Activated CD8-positive, alpha-beta memory T cell treated with anti-CD3 and anti-CD28 coated beads, Interleukin-2, amount 50 U/mL, for 48 hours (primary cell): ENCODE data around the gene MAD1L1.

Source experiments
- DNase-seq: peaks from one replicate; pipeline ENCODE4 v3.0.0-alpha.2; 2020

Gene MAD1L1

GRCh38 chr7:2241580-2242540 is 9.1 kb upstream of the MAD1L1 start, which contains the start of the genes MRM2 and NUDT1:
Gene MRM2, minus strand, starts transcription at chr7:2242205. Its CDS starts 36 bp downstream, at chr7:2242169.
Gene NUDT1, plus strand, starts transcription at chr7:2242226. Its CDS starts 2,349 bp downstream, at chr7:2244575.
- DNase-seq, result peak; percentile 92

DNA sequence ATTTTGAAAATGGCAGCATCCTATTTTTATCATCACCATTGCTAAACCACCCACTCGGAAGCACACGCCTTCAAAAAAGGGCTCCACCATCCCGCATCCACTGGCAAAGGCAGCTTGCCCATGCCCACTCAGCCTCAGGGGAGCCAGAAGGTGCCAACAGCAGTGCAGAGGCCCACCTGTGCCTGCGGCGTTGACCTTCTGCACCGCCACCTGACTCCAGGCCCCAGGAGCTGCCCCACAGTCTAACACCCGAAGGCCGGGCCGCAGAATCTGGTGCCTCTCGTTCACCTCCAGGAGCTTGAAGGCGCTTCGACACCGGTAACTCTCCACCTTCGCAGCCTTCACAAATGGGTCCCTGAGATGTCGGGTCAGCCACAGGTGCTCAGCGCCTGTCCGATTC is 6.5 kb upstream of the MAD1L1 start:
- no peak for DNase-seq

DNA sequence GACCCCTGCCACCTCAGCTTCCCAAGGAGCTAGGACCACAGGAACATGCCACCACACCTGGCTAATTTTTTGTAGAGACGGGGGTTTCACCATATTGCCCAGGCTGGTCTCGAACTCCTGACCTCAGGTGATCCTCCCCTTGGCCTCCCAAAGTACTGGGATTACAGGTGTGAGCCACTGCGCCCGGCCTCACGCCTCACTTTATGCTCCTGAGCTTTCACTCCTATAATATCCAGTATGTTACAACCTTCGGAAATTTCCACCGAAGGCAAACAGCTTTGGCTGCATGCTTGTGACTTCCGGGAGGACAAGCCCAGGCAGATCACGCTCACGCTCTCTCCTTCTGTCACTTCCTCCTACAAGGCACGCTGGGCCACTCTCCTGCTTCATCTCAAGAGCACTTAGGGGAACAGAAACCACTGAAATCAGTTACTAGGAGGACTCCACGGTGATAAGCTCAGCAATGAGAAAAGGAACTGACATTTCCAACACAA is 4.4 kb upstream of the MAD1L1 start:
- DNase-seq, result no peak

- no peak for DNase-seq
These were observed 1.2 kb upstream of the MAD1L1 start for GRCh38 chr7:2233926-2234325.

DNA sequence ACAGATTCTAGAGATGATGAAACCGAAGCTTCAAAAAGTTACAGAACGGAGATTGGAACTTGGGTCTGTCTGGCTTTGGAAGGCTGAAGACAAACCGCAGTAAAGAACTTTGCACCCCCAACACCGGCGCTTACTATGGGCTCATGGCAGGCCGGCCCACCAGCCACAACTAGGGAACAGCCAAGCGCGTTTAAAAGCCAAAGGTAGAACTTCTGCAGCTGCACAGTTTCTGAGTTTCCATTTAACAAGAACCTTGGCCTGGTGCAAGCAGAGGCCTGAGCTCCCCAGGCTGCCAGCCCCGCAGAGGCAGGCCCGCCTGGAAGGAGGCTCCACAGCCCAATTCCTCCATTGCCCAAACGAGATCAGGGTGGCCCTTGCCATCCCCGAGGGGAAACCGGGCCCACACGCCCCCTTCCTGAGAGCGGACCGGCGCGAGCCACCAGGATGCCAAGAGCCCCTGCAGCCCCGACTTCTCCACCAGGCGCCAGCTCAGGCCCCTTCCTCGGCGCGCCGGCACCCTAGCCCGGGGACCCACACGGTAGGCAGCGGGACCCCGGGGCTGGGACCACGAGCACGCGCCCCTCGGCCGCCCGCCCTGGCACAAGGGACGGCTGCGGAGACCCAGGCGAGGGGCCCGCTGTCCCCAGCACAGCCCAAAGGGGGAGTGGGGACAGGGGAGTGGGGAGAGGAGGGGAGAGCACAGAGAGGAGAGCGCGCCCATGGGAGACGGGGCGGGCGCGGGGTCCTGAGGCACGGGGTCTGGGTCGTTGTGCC is 566 bp downstream of the MAD1L1 start:
- DNase-seq, result peak; percentile 68

DNA sequence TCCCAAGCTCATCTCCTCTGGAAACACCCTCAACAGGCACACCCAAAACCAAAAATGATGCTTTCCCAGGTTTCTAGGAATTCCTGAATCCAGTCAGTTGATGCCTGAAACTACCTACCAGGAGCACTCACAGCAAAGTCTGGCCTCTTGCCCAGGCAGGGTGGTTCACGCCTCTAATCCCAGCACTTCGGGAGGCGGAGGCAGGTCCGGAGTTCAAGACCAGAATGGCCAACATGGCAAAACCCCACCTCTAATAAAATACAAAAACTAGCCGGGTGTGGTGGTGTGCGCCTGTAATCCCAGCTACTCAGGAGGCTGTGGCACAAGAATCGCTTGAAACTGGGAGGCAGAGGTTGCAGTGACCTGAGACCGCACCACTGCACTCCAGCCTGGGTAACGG is 1.9 kb downstream of the MAD1L1 start:
- no peak for DNase-seq

- DNase-seq, result no peak
These were observed 2.5 kb downstream of the MAD1L1 start for GRCh38 chr7:2230226-2230625.

GRCh38 chr7:2229467-2229866 is 3.3 kb downstream of the MAD1L1 start:
- no peak for DNase-seq

DNA sequence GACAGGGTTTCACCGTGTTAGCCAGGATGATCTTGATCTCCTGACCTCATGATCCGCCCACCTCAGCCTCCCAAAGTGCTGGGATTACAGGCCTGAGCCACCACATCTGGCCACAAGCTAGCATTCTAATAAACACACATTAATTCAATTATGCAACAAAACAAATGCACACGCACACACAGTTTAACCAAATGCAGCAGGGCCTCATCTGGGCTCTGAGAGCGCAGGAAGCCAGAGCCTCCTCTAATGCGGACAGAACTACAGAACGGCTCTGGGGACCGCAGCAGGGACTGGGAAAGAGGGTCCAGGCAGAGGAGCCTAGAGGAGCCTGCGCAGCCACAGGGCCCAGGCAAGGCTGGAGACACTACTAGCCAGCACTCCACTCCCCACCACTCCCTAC is 3.8 kb downstream of the MAD1L1 start:
- DNase-seq, result no peak

DNA sequence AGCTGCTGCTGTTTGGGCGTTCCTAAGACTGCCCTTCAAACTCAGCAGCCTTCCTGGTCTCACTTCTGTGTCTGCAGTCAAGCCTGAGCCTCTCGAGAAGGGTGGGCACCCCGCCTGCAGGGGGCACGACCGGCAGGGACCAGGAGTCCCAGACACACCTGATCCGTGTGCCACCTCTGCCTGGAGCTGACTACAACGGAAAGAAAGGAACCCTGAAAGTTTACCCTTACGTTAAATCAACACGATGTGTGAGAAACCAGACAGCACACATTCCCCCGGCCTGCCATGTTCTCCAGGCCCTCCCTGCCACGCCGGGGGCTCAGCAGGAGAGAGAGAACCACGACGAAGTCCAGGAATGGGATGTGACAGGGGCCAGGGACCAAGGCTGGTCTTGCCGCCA is 5.0 kb downstream of the MAD1L1 start:
- no peak for DNase-seq

DNA sequence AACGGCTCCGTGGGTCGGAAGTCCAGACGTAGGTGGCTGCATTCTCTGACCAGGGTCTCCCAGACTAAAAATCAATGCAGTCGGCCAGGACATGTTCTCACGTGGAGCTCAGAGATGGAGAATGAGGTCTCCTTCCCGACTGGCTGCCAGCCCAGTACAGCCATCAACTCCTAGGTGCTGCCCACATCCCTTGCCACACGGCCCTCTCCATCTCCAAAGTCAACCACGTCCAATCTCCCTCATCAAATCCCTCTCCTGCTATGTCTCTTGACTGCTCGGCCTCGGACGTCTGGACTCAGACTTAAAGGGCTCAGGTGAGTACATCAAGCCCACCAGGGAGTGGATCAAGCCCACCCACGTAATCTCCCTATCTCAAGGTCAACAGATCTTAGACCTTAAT is 6.9 kb downstream of the MAD1L1 start:
- no peak for DNase-seq

DNA sequence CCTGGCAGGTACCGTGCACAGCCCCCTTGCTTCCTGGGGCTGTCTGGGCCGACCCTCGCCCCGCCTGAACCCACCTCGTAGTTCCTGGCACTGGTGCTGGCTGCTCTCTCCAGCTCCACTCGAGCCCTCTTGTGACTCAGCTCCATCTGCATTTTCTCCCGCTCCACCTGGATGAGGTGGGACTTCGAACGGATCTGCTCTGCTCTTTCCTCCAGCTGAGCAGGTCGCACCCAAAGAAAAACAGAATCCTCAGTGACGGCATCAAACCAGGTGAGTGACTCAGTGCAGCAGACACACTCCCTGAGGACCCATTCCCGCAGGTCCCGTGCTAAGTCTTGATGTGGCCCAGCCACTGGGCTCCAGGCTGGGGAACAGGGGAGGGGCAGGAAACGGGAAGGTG is 7.4 kb downstream of the MAD1L1 start:
- no peak for DNase-seq

DNA sequence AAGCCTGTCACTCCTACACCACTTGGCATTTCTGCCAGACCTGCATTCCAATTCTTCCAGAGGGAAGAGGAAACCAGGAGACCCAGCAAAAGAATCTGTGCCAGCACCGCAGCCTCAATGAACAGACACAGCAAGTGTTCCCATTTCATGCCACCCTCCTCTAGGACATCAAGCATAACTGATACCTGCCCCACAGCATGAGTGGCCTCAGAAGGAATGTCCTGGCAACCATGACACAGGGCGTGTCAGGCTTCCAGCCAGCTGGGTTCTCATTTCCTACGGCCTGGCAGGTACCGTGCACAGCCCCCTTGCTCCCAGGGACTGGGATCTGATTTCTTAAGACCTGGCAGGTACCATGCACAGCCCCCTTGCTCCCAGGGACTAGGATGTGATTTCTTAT is 7.8 kb downstream of the MAD1L1 start:
- no peak for DNase-seq

- DNase-seq, result no peak
These were observed 8.2 kb downstream of the MAD1L1 start for GRCh38 chr7:2224491-2224928.

GRCh38 chr7:2223321-2223720 is 9.4 kb downstream of the MAD1L1 start:
- DNase-seq, result no peak

DNA sequence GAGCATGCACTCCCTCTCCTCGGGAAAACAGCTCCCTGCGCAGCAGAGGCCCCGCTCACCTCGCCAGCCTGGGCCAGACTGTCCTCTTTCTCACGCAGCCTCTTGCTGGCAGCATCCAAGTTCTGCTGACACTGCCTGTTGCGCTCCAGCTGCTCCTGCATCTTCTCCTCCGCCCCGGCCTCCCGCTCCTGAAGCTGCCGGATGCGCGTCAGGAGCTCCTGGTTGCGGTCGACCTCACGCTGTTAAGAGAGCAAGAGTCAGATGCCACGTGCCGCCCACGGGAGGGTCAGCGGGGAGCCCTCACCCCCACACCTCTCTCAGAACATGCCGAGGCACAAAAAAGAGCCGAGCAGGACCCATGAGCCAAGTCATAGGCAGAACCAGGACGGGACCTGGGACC is 10.2 kb downstream of the MAD1L1 start:
- no peak for DNase-seq

DNA sequence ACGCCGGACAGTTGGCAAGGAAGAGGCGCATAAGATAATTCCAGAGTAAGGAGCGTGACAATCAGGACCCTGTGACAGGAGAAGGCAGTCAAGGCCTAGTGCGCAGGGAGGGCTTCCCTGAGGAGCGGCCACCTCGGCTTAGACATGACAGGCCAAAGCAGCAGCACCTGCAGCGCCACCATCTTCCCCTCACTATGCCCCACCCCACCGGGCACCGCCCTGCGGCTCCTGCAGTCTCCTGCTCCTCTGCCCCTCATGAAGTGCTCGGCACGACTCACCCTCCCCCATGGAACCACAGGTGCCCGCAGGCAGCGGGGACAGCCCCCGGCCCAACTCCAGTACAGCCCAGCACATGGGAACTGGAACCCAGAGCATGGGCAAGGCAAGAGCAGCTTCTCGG is 11.8 kb downstream of the MAD1L1 start:
- no peak for DNase-seq

- DNase-seq, result no peak
These were observed 12.2 kb downstream of the MAD1L1 start for GRCh38 chr7:2220506-2220905.

DNA sequence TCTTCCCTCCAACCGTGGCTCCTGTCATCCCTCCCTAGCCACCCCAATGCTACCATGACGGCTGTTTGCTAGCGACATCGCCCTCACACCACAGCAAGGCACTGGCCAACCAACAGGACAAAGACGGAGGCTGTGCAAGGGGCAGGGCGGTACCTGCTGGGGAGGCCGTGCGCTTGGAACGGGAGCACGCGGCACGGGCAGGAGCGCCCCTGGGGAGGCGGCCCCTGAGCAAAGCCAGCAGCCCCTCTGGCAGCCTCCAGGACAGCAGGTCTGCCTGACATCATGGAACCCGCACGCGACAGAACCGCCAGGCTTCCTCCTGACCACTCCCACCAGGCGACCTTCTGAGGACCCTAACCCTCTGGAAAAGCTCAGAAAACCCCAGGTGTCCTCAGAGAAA is 12.7 kb downstream of the MAD1L1 start:
- no peak for DNase-seq

DNA sequence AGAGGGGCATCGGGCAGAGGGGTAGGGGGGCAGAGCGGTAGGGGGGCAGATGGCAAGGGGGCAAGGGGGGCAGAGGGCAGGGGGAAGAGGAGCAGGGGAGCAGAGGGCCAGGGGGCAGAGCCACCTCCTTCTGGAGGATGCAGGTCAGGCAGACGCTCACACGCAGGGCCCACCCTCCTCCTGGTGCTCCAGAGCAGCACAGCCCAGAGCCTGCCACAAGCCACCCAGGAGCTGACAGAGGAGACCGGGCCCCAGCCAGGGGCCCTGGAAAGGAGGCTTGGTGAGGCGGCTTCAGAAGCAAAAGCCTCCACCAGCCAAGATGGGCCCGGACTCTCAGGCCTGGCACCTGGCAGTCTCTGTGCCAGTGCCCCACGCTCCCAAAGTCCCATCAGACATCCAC is 13.1 kb downstream of the MAD1L1 start:
- no peak for DNase-seq

DNA sequence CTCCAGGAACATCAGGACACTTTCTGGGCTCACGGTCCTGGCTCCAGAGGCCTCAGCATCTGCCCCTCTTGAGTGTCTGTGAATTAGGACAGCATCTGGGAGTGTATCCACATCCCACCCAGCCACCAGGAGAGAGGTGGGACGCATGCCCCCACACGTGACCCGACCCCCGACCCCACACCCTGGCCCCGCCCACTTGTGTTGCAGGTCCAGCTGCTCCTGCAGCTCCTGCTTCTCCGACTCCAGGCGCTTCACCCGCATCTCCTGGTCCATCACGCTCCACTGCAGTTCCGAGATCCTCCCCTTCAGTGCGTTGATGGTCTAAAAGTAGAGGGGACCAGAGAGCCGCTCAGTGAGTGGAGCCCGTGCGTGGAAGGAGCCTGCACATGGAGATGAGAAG is 13.6 kb downstream of the MAD1L1 start:
- DNase-seq, result no peak

- no peak for DNase-seq
These were observed 14.3 kb downstream of the MAD1L1 start for GRCh38 chr7:2218444-2218785.

- no peak for DNase-seq
These were observed 14.9 kb downstream of the MAD1L1 start for GRCh38 chr7:2217716-2218443.
